HT-29 (cell line): ENCODE measurements around the gene PADI3. TPM values are rescaled to one million over a fixed set of nuclear protein-coding genes. Genes with fewer than 3 reads are reported as not detected.

ENCODE experiments used
- DNase-seq: peaks from one replicate; pipeline ENCODE4 v3.0.0-alpha.2; 2015; ENCODE audit warnings: low spot score
- total RNA-seq: library from RNA; depleted of rRNA; stranded (reverse); fragments of >200 nt; shearing (Covaris generic); gene quantifications from 2 replicates; pipeline ENCODE4 v1.2.3, GENCODE V29; 2014; rRNA removed

The PADI3 gene, protein sequence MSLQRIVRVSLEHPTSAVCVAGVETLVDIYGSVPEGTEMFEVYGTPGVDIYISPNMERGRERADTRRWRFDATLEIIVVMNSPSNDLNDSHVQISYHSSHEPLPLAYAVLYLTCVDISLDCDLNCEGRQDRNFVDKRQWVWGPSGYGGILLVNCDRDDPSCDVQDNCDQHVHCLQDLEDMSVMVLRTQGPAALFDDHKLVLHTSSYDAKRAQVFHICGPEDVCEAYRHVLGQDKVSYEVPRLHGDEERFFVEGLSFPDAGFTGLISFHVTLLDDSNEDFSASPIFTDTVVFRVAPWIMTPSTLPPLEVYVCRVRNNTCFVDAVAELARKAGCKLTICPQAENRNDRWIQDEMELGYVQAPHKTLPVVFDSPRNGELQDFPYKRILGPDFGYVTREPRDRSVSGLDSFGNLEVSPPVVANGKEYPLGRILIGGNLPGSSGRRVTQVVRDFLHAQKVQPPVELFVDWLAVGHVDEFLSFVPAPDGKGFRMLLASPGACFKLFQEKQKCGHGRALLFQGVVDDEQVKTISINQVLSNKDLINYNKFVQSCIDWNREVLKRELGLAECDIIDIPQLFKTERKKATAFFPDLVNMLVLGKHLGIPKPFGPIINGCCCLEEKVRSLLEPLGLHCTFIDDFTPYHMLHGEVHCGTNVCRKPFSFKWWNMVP
- total RNA-seq: 0.03 and 0.15 TPM in 2 replicates

DNA sequence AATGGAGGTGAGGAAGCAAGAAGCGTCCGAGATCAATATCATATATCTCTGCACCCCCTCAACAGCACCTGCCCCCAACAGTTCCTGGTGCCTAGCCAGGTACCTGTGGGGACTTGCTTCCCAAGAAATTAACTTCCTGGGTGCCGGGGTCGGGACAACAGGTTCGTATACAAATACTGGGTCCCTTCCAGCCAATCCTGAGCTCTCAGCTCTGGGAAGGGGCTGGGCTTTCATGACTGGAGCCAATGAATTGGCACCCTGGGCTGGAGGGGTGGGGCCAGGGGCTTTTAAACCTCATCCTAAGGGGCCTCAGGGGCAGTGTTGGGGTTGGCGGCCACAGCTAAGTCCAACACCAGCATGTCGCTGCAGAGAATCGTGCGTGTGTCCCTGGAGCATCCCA is at the start of gene PADI3:
Gene PADI3, plus strand, starts transcription at position 318 of the 400 bp plus-strand sequence. Its CDS starts 40 bp downstream, at position 358.
- DNase-seq: no peak

DNA sequence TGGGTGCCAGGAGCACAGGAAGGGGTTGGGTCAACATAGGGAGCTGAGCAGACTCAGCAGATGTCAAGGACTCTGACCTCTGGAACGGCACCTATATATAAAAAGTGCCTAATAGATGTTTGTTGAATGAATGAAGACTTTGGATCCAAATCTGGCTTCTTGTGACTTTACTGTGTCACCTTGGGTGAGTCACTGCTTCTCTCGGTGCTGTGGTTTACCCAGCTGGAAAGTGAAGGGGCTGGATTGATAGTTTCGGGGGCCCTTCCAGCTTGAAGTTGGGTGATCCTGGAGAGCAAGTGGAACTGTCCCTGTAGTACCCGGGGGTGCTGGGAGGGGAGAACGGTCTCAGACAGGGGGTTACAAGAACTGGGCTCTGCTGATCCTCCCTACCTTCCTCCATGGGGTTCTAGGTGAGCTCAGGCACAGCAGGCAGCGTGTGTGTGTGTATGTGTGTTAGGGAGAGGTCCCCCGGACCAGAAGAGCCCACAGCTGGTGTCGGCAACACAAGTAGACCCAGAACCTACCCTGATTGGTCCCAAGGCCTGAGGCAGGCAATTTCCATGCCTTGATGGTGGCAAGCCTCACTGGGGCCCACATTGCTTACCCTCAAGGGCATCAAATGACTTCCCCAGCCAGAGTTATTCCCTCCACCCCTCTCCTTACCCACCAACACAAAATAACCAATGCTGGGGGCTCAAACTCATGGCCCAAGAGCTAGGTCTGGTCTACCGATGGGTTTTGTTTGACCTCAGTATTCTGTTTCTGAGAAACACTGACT is 49.4 kb upstream of the PADI3 start:
- no peak for DNase-seq

DNA sequence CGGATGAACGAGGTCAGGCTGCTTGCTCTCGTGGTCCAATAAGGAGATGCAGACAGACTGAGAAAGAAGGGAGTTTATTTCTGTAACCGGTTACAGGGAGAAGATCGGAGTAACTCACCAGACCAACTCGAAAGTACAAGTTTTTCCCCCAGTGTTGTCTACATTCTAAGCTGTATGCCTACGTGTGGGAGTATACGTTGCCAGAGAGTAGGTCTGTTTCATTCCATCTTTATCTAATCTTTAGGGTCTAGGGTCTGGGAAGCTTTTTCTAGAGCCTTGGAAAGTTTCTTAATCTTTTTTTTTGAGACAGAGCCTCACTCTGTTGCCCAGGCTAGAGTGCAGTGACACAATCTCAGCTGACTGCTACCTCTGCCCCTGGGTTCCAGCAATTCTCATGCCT is 48.7 kb upstream of the PADI3 start:
- no peak for DNase-seq

DNA sequence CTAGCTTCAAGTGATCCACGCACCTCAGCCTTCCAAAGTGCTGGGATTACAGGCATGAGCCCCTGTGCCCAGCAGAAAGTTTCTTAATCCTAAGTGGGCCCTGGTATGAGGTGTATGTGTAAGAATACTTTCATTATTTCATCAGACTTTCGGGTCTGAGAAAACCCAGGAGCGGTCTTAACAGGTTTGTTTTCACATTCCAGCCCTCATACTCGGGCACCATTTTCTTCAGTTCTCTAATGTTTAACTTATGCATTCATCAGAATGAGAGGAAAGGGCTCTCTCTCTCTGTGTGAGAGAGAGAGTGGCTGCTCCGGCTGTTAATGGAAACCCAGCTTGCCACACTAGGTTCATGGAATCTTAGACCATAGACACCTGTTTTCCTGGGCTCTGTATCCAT is 48.1 kb upstream of the PADI3 start:
- no peak for DNase-seq

DNA sequence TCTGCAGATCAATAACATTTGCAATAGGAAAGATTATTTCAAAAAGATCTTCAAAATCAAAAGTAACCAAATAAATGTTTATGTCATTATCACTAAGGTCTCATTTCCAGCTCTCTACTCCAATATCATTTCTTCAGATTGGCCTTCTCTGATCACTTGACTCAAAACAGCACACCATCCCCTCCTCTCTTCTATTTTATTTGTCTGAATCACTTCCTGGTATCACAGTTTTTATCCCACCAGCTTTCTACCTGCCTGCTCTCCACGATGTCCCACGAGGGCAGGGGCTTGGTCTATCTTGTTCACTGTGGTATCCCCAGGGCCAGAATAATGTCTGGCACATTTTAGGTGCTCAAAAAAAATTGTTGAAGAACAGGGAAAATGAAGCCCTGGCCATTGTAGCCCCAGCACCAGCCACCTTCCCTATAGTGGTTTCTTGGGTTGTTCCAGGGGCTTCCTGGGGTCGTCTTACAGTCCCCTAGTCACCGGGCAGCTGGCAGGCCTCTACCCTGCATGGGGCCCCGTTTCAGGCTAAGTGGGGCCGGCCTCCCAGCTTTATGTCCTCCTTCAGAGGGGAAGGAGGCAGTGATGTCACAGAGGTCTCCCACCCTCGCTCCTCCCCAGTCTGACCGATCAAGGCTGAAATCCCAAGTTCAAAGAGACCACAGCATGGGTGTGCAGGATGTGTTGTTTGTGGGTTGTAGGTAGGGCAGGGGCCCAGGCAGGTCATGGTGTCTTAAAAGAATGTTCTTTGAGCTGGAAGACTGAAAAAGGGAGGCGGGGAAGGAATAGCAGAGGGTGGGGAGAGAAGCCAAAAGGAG is 47.5 kb upstream of the PADI3 start:
- peak; percentile 84 for DNase-seq

DNA sequence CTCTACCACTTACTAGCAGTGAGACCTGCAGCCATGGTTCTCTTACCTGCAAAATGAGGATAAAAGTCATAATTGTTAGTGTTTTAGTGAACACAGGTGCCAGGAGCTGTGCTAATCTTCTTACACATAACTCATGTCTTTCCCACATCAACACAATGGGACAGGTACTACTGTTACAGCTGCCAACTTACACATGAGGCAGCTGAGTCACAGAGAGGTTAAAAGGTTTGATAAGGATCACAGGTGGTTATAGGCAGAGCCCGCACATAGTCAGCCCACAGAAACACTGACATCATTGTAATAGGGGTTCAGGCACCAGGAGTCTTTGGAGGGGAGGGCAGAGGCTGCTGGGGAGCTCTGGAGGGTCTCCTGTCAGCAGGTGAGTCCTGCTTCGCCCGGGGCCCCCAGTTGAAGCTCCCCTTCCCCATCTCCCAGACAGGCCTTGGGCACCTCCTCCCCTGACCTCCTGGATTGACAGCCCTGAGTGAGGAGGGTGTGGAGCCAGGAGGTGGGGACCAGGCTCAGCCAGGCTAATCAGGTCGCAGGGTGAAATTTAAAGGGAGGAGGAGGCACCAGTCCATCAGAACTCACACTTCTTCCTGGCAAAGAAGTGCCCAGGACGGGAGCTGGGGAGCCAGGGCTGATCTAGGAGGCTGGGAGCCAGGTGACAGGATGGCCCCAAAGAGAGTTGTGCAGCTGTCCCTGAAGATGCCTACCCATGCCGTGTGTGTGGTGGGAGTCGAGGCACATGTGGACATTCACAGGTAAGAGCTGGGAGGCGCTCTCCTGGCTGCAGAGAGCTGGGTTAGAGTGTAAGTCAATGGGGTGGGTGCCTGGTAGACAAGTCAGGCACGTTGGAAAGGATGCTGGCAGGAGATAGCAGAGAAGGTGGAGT is 44.1 kb upstream of the PADI3 start, which contains the start of gene PADI1:
Gene PADI1, plus strand, starts transcription at position 583 of the 895 bp plus-strand sequence. Its CDS starts 90 bp downstream, at position 673.
- DNase-seq: no peak

DNA sequence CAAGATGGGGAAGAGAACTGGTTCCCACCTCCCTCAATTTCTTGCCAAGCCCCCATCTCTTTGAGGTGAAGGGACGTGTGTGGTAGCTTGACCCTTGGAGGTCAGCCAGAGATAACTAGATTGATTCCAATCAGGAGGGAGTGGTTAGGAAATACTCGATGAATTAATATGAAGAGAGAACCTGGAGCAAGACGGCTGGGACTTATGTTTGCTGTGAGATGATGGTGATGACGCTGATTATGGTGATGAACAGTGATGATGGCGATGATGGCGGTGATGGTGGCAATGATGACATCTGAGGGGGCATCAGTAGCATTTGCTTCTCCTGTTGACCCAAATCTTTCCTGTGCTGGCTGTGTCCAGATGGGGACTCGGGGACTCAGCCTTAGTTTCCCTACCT is 43.2 kb upstream of the PADI3 start:
- no peak for DNase-seq

DNA sequence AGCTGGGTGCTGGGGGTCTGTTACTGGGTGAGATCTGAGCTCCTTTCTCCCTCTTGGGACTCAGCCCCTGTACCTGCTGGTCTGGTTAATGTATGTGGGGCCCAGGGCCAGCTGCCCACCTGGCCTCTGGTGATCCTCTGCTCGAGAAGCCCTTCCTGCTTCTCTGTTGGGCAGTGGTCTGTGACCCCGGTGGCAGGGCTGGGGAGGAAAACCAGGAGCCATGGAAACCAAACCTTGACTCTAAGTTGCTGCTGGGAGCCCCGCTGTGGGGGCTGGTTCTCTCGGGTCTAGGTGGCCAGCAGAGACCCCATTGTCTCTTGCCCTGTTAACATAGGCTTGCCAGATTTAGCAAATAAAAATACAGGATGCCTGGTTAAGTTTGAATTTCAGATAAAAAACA is 42.7 kb upstream of the PADI3 start:
- no peak for DNase-seq

DNA sequence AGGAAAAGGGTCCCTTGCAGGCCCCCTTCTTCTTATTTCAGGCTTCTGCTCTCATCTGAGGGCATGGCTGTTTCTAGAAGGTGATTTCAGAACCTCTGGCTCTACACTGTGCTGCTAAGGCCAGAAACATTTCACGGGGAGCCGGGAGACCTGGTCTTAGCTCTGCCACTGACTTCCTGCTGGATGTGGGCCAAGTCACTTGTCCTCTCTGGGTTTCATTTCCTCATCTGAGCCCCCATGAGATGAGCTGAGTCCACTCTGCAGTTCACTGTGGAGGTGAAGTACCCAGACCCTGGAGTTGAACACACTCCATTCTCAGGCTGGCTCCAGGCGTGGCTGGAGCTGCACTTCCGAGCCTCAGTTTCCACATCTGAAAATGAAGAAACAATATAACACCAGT is 41.9 kb upstream of the PADI3 start:
- peak; percentile 69 for DNase-seq

DNA sequence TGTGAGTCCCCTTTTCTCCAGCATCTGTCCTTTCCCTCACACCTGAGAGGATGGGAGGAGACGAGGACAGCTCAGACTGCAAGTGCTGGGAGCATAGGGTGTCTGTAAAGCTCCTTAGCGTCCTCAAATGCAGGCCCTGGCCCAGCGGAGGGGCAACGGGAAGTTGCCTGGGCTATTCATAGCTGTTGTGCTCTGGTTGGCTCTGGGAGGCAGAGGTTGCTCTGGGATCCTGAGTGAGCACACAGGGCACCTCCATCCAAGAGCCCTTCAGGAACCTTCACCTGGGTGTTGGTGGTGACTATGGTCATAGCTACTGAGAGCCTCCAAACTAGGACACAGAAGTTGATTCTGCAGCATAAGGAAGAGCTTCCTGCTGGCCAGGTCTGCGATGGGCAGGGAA is 41.4 kb upstream of the PADI3 start:
- no peak for DNase-seq

DNA sequence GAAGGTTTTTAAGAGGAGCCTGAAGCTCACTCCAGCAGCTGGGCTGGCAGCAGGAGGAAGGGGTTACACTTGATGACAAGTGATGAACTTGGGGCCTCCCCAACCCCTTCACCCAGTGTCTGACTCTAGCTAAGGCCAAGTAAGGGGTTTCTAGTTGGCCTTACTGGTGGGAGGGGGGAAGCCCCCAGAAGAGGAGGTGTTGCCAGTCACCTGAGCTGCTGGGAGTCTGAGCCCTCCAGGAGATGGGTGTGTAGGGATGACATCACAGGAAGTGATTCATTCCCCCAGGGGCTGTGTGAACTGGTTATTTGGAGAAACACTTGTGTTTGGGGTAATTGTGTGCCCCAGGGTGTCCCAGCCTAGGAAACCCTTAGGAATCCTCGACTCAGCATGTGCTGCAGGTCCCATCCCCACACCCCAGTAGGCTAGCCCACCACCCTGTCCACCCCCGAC is 40.9 kb upstream of the PADI3 start:
- DNase-seq: no peak

DNA sequence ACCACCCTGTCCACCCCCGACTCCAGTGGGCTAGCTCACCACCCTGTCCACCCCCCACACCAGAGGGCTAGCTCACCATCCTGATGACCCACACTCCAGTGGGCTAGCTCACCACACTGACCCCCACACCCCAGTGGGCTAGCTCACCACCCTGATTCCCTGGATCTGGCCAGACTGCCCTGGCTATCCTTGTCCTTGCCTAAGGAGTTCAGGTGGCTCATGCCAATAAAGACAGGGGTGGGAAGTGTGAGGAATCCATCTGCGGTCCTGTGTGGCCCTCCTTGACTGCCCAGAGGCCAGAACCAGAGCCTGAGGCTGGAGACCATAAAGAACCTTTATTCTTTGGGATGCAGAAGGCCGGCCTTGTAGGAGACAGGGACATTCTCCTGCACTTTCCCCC is 40.4 kb upstream of the PADI3 start:
- DNase-seq: no peak

DNA sequence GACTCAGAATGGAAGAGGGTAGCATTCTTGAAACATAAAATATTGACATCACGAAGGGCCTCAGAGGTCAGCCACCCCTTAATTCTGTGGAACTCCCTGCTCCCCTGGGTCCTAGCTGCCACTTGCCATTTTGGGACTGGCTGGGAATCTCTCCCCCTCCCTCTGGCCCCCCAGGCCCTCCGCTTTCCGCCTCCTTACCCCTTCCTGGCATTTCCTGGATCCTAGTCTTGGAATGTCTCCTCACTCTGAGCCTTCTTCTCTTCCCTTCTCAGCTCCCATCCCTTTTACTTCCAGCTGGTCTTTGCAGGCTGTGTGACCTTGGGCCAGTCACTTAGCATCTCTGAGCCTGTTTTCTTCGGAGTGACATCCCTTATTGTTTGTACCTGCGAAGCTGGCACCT is 39.5 kb upstream of the PADI3 start:
- no peak for DNase-seq

DNA sequence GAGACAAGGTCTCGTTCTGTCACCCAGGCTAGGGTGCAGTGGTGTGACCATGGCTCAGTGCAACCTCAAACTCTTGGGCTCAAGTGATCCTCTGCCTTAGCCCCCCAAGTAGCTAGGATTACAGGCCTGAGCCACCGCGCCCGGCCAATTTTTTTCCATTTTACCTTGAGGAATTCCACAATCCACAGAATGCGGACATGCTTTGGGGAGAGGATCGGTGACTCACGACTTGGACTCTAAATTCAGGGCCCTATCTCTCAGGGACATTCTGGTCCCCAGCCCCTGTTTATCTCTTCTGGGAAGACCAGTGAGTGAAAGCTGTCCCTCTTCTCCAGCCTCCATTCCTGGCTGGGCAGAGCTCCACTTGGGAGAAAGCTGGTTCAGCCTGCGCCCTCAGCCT is 38.7 kb upstream of the PADI3 start:
- DNase-seq: no peak

DNA sequence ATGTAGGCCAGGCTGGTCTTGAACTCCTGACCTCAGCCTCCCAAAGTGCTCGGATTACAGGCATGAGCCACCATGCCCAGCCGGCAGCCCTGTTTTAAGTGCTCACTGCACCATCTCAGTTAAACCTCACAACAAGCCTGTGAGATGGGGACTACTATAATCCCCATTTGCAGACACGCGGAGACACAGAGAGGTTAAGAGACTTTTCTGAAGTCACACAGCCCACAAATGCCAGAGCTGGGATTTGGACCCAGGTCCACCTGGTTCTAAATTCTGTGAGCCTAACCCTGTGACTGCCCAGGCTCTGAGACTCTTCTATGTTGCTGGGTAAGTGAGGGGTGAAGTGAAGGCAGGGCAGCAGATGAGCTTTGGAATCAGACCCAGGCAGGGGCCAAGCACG is 37.5 kb upstream of the PADI3 start:
- DNase-seq: no peak

DNA sequence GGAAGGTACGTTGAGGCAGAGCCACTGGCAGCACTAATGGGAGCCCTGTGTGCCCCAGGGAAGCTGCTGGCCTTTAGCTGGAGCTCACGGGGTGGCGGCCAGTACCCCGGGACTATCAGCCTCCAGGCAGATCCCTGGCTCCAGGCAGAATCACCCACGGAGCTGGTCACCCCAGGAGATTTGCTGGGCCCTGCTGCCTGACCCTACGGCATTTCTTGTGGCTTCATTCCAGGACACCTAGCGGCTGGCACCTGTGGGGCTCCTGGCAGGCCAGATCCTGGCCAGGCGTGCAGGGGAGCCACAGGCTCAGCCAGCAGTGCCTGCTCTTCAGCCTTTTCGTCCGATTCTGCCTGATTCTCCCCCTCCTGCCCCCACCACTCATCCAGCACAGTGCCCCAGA is 36.9 kb upstream of the PADI3 start:
- DNase-seq: peak; percentile 79

DNA sequence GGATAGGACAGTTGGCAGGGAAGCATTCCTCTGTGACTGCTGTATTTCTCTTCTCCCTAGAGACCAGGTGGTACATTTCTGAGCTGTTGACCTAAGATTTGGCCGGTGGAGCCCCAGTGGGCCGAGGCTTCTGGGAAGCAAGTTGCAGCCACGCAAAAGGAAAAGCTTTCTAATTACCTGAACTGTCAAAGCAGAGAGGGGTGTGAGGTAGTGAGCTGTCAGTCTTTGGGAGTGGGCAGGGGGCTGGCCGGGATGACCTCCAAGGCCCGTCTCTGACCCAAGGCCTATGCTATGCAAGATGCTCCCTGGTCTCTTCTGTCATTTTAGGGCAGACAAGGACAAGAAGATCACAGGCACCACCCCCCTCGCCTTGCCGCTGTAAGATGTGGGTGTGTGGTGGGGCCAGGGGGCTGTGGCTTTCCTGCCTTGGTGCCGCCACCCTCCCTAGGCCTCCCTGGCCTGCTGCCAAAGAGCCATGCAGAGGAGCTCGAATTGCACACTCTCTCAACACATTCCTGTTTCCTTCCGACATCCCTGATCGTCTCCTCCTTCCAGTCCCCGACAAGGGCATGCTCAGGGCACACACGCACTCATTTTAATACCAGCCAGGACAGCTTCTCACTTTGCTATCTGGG is 36.3 kb upstream of the PADI3 start:
- DNase-seq: peak; percentile 82

DNA sequence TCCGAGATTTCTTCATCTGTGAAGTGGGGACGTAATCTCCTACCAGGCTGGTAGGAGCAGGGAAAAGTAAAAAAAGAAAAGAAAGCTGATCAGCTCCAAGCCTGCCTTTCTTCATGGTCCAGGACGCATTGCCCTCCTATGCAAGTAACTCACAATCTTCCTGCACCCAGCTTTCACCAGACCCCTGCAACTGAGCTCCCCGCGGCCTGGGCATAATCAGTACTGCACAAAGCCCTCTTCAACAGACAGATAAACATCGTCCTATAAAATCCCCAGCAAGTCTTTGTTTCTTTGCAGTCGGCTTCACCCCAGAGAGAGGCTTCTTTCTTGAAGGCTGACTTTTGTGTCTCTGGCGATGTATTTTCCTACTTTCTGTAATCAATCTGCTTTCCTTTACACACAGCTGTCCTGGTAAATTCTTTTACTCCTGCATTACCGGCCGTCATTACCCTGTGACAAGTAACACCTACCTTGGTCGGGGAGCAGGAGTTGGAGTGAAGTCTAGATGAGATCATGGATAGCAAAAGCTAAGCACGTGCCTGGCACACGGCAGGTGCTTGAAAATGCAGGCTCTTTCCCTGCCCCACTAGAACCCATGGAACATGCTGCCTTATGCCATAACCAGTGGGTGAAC is 35.6 kb upstream of the PADI3 start:
- no peak for DNase-seq

DNA sequence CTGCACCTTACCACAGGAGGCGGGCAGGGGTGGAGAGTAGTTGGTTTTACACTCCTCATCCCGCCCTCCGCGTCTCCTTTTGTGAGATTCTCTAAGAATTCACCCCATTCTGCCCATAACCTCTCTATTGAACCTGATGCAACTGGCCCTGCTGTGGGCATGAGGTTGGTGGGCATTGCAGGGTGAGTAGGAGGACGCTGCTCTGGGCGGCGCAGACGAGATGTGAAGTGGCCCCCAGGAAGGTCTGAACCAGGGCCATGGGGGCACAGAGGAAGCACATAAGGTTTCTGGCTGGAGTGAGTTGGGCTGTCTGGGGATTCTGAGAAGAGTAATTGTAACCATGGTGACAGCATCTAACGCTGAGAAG is 35.1 kb upstream of the PADI3 start:
- DNase-seq: no peak
